Measurements from ENCODE around the gene FAF1.
"Not testable (repeated sequence)": the region's sequence is repeated elsewhere in the genome, so short reads cannot be mapped to it uniquely, and the experiment has no call there.

Gene FAF1

DNA sequence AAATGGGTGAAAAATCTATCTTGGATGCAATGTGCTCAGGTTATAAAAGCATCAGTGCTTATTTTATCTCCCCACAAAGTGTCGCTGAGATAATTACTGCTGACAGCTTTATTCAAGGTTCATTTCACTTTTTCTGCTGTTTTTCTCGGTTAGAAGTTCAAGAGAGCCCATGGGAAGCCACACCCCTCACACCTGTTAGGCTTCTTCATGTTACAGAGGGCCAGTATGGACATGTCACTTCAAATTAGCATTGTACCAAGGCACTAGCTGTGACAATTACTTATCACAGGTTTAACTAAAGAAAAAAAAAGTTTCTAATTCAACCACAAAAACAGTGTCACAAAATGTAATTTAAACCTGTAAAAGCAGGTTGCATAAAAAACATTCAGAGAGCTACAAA is 349.5 kb downstream of the FAF1 start:
- FAIRE-seq = peak; percentile 71

DNA sequence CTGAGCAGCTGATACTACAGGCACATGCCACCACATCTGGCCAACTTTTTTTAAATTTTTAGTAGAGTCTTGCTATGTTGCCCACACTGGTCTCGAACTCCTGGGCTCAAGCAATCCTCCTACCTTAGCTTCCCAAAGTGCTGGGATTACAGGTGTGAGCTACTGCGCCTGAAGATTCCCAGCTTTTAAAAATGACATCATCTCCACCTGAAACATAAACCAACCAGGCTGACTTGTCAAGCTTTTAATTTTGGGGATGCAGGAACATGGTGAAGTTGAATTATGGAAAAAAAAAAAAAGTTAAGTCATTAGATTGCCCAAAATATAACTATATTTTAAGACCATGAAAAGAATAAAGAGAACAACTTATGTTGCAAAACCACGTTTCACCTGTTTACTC is 350.6 kb downstream of the FAF1 start:
- no peak for FAIRE-seq

DNA sequence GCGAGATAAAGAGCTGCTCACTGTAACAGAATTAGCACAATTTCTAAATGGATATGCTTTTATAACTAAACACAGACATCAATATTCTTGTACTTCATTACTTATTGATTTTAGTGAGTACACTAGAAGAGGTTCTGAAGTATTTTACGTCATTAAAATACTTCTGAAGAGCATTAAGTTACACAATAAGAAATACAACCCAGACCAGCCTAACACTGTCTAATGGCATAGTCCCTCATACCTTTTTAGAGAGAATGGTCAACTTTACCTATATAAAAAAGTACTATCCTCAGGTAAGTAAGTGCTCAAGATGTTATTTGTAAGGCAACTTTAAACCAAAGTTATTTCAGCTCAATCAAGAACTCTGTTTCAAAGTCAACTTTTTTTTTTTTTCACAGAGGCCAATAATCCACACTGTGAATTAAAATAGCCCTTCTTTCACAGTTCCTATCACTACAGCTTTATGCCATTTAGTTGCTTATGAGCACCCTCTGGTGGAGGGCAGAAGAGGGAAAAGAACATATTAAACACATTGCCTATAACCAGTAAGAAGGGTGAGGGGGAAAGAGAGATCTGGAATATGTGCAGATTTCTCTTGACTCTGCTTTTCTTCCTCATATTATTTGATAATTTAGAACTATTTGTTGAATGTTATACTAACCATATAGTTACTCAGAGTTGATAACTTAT is 354.7 kb downstream of the FAF1 start:
- peak; percentile 65 for FAIRE-seq

DNA sequence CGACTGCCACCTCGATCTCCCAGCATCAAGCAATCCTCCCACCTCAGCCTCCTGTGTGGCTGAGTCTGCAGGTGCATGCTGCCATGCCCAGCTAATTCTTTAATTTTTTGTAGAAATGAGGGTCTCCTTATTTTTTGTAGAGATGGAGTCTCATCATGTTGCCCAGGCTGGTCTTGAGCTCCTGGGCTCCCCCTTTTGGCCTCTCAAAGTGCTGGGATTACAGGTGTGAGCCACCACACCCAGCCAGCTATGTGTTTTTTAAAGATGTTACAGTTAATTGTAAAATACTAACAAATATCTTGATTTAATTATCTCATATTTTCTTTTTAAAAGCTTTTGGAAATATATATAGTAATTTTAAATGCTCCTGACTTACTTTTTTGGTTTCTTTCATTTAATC is 355.5 kb downstream of the FAF1 start:
- no peak for FAIRE-seq

DNA sequence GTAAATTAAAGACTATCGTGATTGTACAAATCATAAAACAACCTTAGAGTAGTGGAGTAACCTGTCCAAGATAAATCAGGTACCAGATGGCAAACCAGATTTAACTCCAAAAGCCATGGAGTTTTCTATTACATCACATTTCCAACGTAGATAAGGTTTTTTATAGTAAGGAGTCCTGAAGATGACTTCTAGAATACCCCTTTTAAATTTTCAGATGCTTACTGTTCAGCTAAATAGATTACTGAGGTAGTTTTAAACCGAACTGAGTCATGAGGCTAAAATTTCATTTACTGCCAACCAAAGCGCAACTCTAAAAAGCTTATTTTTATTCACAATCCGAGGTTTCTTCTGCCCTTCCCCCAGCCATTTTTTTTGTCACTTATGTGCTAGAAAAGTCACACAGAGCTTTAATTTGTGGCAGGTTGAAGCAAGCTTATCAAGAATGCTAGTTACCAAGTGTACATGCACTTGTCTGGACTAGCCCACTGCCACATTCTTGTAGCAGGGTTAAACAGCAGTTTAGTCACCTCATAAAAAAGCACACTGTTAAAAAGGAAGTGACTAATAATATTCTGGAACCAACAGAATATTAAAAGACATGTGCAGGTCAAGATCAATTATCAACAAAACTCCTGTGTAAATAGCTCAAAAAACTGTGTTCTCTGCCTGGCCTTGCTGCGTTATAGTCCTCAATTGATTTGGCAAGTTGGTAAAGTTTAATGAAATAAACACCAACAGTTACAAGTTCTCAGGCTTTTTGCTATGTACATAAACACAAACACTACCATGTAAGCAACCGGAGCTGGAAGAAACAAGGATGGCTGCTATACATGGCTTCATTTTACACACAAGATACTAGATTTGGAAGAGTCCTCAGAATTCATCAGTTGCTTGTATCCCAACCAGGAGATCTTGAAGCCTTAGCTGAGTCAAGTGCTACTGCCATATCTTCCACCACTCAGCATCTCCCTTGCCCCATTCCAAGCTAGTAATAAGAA is 356.5 kb downstream of the FAF1 start:
- FAIRE-seq = no peak

DNA sequence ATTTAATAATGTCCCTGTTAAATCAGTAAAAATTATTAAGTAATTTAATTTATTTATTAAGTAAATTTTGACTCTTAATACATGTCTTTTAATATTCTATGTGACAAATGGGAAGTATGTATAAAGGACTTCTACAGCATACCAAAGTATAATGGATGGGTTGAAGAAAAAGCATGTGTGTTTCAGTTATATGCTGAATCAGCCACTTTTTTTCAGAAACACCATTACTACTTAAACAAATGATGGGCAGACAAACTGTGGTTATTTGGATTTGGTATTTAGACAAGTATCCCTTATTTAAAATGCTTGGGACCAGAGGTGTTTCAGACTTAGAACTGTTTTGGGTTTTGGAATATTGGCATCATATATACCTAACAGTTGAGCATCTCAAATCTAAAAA is 360.5 kb downstream of the FAF1 start:
- no peak for FAIRE-seq

DNA sequence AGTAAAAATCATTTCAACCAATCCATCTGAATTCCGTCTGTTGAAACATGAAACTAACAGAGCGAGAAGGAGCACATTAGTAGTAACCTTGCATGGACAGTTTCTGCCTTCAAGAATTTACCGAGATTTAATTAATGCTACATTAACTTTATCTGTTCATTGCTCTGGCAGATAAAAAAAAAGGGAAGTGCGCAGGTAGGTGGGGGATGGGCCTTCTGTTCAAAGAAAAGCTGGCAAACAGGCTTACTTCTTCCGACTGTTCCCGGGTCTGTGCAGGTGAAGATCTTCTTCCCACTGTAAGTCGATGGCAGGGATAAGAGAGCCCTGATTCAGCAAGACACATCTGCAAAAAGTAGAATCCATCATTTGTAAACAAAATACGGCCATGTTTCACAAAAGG is 364.2 kb downstream of the FAF1 start:
- no peak for FAIRE-seq

DNA sequence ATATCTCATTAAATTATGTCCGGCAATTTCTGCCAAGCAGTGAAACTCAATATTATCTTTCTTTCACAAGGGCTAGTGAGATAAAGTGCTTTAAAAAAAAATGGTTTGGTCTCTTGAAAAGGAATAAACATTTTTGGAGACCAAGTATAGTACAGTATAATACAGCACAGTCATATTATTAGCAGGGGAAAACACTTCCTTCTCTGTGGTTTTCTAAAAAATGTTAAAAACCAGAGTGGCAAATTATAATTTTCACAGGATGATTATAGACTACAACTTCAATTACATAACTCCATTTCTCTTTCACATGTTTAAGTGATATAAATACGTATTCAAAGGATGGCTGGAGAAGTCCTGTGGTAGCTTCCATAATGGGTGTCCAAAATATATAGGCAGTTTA is 366.6 kb downstream of the FAF1 start:
- FAIRE-seq = no peak

DNA sequence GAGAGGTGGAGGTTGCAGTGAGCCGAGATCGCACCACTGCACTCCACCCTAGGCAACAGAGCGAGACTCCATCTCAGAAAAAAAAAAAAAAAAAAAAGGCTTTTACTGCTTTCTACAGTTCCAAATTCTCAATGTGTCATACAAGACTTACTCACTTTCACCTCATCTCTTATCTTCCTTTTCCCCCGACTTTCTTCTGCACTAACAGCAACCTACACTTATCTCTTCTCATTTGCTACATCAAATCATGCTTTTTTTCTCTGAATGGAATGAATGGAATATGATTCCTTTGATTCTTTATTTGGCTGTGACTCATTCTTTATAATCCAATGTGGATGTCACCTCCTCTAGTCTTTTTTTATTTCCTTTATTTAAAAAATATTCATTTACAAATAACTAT is 368.5 kb downstream of the FAF1 start:
- FAIRE-seq = no peak

DNA sequence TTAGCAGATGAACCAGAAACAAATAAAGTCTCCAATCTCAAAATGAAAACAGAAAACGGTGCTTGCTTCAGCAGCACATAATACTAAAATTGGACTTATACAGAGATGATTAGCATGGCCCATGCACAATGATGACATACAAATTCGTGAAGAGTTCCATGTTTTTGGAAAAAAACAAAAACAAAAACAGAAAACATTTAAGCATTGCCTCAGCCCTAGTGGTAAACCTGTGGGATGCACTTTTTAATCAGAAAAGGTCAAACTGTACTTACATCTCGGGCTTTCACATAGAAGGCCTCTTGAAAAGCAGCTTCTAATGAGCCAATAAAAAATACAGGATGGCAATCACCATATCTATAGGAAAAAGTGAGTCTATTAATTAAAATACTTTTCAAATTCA is 377.7 kb downstream of the FAF1 start:
- no peak for FAIRE-seq

DNA sequence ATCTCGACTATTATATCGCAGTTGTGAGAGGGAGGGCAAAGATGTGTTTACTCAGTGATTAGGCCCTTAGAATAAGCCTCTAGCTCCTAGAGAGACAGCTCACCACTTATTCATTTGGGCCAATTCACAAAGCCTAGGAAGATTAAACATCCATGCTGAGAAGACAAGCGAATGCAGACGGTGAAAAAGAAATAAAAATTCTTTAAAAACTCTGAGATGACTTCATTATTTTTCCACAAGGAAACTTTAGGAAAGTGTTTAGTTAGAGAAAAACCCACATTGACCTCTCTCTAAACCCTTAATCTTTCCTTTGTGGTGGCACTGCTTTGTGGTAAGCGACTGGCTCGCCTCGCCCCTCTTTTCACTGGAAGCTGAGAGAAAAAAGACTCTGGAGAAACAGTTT is 390.0 kb downstream of the FAF1 start:
- no peak for FAIRE-seq

DNA sequence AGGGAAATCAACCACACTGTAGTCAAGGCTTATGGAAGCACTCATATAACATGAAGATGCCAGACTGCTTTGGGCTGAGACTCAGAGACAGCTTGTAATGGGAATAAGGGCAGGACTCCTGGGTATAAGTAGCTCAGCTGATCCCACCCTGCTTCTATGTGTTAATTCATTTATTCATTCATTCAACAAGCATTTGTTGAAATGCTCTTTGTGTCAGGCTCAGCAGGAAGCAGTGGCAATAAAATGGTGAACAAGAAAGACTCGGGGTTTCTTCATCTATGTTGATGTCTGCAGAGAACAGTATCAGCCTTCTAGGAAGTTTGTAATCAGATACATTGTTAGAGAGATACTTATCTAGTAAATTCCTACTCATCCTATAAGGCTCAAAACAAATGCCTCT is 391.3 kb downstream of the FAF1 start:
- FAIRE-seq = no peak

DNA sequence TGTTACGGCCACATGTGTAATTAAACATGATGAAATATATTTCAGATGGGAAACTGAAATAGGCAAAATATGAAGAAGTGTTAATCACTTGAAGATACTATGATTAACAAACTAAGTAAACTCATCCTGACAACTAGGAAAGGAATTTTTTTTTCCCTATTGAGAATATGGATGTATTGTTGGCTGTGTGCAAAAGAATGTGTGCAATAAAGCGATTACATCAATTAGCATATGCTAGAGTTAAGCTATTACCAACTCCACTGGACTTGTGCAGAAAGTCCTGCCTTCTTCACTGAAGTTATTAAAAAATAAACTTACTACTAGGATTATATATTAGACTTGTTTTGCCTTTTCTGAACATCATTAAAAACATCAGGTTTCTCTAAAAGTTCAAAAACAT is 393.7 kb downstream of the FAF1 start:
- FAIRE-seq = no peak

DNA sequence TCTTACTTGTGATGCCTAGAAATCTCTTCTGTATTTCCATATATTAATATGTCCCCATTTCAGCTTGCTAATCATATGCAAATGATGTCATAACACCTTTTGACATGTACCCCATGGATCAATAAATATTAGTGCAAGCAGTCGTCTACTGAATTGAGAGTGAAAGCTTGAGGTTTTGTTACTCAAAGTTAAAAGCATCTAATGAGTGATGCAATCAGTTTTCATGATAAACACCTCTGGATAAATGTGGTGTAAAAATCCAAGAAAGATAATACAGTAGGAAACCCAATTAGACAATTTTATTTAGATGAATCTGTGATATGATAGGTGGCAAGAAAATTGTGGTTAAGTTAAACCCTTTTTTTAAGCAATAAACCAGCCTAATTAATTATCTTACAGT is 395.6 kb downstream of the FAF1 start:
- FAIRE-seq = no peak

DNA sequence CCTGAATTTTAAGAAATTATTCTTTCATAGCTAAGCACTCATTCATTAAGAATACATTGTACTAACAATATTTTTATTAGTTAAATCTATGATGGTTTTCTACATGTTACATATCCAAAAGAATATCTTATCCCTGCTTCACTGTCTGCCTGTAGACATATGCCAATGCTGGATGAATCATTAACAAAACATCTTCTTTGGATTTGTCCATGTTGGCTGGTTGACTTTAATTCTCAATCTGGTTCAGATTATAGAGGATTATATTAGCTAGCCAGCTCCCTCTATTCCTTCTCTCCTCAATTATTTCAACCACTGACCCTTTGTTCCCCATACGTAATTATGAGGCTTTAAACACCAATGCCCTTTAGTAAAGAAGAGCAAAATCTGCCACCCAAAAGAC is 398.0 kb downstream of the FAF1 start:
- no peak for FAIRE-seq

DNA sequence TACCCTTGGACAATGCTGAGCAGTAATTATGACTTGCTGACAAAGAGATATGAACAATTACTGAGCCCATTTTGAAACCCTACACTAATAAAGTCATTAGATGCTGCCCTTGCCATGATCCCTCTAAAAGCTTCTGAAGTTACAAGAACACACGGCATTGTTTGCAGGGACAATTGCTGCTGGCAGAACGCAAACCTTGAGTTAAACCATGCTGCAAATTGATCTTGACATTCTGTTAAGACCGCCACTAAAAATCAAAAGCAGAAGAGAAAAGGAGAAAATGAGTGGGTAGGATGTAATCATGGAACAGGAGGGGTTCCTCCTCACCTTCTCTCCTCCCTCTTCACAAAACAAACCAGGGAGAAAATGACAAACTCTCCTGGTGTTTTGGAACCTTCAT is 400.6 kb downstream of the FAF1 start:
- FAIRE-seq = no peak

DNA sequence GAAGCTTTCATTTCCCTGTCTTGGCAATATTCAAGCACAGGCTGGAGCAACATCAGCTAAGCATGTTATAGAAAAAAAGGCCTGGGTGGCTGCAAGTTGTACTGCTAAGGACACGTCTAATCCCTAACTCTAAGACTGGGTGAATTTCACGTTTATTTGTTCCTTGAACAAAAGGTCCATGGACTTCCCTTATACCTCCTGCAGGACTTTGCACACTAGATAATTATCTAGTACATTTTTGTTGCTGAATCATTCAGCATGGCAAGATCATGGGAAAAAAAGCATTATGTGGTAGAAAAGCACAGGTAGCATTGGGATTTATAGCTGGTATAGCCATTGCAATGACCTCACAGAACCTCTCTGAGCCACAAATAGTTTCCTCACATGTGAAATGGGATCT is 406.1 kb downstream of the FAF1 start:
- no peak for FAIRE-seq

DNA sequence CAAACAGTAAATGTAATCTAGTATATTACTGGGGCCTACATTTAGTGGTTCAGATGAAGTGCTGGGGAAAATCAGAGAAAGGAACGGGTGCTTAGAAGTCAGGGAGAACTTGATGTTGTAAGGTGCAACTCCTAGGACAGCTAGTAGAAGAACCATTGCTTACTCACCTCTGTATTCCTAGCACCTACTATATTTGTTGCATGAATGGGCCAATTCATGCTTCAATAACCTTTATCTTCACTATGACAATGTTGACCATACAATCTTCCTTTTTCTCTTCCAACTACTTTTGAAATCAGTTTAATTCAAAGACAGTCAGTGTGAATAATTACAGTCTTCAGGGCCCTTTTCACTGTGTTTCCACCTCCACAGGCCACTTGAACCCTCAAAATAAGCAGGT is 411.8 kb downstream of the FAF1 start:
- FAIRE-seq = no peak

DNA sequence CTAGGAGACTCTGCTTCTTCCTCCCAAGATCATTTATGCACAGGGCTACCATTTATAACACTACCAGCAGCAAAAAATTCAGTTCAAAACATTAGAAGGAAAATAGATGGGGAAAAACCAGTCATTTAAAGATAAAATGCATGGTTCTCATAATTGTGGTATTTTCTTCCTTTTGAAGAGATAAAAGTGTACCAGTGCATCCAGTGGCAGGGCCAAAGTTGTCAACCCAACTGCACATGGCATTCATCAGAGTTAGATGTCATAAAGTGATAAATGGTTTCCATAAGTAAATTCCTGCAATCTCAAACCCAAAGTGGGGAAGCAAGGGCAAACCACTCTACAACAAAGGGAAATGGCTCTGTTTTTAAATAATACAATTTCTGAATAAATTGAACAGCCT is 417.7 kb downstream of the FAF1 start:
- FAIRE-seq = no peak

DNA sequence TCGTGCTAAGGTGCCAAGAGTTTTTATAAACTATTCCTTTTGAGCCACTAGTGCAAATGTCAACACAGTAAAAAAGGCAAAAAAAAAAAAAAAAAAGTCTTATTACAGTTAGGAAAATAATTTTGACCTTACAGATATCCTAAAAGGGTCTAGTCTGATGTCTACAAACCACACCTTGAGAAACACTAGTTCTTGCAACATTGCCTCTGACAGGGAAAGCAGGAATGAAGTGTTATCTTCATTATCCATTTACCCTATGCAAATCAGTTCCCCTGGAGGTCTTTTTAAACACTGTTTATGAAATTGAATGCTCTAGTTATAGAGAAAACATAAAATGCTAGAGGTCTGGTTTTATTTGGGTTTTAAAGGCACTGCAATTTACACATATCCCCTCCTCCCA is 421.6 kb downstream of the FAF1 start:
- FAIRE-seq = no peak

DNA sequence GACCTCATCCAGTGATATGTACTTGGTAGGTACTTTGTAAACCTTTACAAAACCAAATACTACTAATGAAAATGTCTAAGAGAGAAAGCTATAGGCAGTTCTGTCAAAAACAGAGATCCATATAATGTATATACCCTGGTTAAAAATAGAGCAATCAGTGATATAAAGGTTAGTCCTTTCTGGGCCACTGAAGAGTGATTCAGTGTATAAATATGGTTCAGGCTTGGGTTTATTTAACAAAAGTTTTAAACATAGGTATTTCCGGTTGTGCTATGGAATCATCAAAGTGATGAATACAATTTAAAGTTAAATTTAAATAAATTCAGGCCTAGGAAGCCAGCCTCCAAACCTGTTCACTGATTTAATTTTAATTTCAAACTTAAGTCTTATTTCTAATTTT is 428.5 kb downstream of the FAF1 start:
- FAIRE-seq = no peak

DNA sequence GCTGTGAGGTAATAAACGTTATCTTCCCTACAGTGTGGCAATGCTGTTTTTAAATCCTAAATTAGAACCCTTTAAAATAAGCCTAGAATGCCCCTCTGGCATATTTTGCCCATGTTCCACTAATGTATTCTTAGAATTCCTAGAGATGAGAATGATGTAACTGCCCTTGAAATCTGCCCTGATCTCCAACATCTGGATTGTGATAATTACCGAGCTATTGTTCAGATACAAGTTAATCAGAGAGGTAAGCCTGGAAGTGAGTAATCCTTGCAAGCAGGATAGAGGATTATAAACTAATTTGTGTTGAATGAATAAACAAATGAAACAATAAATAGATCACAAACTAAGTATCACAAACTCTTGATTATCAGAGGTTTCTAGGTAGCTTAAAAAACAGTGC is 429.0 kb downstream of the FAF1 start:
- FAIRE-seq = no peak

DNA sequence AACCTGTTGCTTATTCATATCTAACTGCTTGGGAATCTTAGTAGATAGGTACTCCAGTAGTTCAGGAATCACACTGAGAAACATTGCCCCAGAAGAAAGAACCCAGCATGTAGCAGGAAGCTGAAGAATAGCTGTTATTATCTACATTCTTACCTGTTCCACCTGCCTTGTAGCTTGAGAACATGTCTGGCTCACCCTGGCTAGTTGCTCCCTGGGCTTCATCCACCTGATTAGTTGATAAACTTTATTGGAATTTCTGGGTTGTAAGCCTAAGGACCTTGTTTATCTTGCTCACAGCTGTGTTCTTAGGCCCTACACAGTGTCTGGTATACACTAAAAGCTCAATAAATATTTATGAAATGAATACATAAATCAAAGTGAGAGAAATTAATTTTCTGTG is 430.6 kb downstream of the FAF1 start:
- no peak for FAIRE-seq

DNA sequence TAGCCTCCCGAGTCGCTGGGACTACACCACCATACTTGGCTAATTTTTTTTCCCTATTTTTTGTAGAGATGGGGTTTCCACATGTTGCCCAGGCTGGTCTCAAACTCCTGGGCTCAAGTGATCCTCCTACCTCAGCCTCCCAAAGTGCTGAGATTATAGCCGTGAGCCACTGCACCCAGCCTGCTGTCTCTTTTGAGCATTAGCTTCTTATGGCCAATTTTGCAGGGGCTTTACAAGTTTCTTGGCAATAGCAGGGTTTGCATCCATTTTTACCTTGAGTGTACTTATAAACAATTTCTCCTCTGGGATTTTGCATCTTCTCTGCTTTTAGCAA is 432.1 kb downstream of the FAF1 start:
- FAIRE-seq = not testable (repeated sequence)

All from islet of Langerhans (tissue), 1 donor.